DMS79 treated with DMSO at 0.1 percent for 48 hours (cell line): ENCODE data around the gene VSIG4.
"Not testable (repeated sequence)": the region's sequence is repeated elsewhere in the genome, so short reads cannot be mapped to it uniquely, and the experiment has no call there.

Experiments used
- DNase-seq: peaks from one replicate; lab custom pipeline; 2025; lab: John Stamatoyannopoulos, UW

Gene VSIG4

DNA sequence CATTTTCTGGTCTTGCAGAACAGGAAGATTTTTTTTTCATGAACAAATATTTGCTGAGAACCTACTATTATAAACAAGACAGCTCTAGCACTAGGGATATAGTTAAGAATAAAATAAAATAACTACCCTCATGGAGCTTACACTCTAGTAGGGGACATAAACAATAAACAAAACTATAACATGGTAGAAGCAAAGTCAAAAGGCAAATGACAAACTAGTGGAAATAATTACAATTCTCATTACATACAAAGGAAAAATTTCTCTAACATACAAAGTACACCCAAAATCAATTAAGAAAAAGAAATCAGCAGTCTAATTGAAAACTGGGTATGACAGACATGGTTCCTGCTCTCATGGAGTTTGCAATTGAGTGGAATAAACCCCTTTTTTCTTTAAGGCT is 32.0 kb downstream of the VSIG4 start:
- no peak for DNase-seq

DNA sequence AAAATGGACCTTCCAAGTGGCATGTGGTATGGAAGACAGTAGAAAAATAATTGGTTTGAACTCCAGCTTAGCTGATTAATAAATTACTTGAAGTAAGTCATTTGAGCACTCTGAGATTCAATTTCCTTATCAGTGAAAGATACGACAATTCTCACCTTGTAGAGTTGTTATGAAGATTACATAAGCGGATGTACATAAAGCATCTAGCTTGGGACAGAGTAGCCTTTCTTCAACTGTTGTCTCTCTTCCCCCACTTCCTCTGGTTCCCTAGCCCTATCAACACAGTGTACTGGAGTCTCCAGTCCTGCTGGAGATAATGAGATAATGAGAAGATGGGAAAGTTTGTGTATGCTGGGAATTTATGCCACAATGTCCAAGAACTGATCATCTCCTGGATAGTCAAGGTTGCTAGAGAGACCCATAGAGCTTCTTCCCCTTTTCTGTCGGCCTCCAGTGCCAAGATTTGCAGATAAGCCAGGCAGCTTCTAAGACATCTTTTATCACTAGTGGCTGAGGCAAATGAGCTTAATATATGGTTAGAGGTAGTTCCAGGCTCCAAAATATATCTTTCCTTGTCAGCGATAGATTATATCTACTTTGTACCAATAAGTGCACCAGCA is 33.9 kb downstream of the VSIG4 start:
- no peak for DNase-seq

DNA sequence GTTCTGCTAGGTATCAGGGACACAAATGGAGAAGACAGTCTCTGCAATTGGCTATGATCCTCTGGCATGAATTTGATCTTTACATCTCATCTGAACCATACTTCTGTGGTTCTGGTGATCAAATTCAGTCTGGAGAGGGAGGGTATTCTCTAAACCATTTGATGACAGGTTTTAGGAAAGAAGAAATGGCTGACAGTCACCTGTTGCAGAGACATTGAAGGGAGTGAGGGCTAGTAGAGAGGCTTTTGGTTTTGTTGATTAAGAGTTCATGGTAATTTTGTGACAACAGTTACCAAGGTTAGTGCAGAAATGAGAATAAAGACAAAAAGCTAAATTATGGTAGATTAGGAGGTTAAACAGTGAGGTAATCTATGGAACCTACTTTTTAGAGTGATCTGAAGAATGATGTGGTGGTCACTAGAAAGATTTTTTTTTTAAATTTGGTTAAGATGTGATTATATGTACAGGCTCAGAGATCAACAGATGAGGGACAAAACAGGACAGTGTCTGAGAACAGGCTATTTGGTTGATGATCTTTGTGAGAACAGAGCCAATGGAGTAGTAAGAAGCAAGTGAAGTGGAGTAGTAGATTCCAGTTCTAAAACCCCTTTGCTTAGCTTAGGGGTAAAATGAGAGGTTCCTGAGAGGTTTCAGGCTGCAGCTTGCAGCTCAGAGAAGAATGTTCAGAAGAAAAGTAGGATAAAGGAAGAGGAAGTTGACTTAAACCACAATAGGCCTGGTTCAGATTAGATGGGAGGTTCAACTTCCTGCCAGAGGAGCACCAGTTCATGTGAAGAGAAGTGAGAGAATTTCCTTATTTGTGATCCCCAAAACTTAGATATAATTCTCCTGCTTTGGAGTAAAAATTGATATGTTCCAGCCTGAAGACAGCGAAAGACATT is 34.7 kb downstream of the VSIG4 start:
- no peak for DNase-seq

DNA sequence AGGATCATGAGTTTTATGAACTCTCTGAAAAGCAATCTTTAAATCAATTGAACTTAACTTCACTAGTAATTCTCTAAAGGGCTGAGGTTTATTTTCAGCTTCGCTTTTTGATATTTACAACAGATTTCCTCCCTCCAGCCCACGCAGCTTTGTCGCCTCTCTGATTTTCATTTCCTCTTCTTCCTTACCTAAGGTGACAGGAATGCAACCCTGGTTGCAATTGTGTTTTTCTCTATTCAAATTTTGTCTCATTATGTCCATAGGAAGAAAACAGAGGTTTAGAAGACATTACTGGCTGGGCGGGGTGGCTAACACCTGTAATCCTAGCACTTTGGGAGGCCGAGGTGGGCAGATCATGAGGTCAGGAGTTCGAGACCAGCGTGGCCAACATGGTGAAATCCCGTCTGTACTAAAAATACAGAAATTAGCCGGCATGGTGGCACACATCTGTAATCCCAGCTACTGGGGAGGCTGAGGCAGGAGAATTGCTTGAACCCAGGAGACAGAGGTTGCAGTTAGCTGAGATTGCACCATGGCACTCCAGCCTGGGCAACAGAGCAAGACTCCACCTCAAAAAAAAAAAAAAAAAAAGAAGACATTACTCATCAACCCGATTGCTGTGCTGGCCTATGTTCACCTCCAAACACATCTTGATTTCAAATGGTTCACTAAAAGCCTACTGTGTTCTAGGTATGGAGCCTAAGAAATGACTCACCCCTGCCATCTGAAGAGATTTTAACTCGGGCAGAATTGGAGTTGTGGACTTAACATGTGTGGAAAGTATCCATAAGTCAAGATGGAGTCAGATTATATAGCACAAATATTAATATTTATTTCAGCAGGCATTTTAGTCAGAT is 36.8 kb downstream of the VSIG4 start:
- no peak for DNase-seq

DNA sequence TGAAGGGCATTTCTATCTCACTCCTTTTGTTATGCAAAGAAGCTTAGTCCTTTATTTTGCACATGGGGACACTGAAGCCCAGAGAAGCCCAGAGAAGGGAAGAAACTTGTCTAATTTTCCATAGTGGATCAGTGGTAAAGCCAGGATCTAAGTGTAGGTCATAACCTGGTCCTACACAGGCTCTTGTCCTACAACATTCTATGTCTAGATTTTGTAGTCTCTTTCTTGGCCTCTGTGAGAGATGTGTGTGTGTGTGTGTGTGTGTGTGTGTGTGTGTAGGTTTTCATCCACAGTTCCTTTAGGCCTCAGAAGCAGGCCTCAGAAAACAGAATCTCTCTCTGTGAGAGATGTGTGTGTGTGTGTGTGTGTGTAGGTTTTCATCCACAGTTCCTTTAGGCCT is 38.3 kb downstream of the VSIG4 start:
- no peak for DNase-seq

DNA sequence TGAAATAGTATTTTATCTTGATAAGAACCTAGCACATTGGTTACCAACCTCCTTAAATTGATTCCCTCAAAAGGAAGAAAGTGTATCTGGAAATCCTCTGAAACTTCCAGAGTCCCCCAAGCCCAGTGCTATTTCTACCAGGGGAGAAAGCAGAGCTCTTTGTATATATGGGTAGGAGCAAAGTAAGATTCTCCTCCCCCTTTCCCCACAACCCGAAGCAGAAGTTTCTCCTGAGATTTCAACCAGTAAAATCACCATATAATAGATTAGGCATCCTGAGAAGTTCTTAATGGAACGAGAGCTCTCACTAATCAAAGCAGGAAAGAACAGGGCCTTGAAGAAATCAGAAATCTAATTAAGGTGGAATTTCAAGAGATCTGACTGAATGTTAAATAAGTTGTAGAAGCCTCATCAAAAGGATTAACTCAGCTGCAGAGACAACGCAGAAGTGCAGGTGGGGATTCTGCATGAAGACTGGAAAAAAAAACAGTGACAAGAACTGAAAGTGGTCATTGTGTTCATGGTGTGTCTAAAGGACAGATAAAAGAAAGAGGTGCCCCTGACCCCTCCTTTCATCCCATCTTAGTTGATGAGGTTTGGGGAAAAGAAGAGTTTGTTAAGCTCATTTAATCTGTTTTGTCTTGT is 39.1 kb downstream of the VSIG4 start:
- DNase-seq = no peak

DNA sequence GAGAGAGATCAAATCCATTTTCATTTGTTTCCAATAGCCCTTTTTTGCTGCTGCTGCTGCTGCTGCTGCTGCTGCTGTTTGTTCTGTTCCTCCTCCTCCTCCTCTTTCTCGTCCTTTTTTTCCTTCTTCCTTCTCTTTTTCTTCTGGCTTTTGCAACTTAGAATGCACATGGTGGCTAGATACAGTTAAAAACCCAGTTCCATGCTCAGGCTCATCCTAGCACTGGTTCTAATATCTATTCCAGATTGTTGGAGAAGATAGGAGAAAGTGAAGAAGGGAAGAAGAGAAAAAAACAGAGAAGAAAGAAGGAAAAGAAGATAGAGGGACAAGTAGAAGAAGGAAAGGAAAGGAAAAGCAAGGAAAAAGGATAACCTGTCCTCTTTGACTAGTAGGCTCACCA is 39.7 kb downstream of the VSIG4 start:
- DNase-seq = no peak

DNA sequence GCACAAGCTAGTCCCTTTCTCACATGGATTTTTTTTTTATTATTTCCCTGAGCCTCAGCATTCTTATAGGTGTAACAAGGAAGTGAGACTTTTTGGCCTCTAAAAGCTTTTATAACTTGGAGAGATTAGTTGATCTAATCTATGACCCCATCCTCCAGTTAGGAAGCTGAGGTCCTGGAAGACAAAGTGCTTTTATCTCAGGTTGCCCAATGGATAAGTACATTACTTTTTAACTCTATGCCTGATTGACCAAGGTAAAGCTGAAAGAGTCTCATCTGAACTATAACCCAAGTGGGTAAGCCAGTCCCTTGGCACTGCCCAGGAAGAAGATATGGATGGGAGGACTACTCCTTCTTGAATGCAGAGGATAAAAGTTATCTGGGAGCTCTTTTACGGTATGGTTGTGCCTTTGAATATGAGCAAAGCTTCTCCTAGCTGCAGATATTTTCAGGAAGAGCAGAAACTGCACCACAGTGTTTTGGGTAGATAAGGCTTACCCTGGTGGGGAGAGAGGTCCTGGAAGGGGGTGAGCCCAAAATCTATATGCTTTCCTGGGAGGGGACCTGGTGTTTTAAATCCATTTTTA is 40.2 kb downstream of the VSIG4 start:
- no peak for DNase-seq

DNA sequence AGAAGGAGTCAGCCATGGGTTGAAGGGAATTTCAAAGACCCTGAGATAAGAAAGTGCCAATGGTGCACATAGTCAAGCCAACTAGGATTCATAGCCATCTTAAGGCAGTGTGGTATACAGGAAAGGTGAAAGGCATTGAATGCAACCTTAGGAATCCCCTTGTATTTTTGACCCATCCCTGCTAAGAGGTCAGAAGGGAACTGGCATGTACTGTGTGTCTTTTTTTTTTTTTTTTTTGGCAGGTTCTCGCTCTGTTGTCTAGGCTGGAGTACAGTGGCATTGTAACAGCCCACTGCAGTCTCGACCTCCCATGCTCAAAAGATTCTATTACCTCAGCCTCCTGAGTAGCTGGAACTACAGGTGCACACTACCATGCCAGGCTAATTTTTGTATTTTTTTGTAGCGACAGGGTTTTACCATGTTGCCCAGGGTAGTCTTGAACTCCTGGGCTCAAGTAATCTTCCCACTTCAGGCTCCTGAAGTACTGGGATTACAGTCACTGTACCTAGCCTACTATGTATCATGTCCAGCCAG is 40.8 kb downstream of the VSIG4 start:
- DNase-seq = no peak

DNA sequence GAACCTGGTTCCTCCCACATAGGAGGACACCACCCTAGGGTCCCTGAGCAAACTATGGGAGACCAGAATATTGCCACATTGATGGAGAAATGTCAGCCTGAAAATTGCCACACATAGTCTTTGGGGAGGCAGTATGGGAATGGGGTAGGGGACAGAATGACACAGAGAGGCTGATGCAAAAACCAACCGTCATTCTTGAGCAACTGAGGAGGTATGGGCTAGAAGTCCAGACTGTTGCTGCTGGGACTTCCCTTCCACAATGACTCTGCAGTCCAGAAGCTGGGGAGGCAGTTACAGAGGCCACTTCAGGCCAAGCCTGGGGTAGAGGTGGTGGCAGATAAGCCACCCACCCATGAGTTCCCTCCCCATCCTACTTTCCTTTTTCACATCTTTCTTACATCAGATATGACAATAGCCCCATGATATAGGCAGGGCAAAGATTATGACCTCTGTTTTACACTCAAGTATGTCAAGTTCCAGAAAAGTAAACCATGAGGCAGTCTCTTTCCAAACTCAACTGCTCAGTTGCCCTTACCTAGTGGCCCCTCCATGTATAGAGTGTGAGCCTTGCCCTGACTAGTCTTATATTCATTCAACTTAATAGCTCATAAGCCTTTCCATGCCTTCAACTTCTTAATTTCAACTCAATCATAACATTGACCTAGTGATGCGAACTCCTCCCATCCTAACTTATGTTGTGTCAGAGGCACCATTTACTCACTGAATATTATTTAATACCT is 41.7 kb downstream of the VSIG4 start:
- DNase-seq = no peak

DNA sequence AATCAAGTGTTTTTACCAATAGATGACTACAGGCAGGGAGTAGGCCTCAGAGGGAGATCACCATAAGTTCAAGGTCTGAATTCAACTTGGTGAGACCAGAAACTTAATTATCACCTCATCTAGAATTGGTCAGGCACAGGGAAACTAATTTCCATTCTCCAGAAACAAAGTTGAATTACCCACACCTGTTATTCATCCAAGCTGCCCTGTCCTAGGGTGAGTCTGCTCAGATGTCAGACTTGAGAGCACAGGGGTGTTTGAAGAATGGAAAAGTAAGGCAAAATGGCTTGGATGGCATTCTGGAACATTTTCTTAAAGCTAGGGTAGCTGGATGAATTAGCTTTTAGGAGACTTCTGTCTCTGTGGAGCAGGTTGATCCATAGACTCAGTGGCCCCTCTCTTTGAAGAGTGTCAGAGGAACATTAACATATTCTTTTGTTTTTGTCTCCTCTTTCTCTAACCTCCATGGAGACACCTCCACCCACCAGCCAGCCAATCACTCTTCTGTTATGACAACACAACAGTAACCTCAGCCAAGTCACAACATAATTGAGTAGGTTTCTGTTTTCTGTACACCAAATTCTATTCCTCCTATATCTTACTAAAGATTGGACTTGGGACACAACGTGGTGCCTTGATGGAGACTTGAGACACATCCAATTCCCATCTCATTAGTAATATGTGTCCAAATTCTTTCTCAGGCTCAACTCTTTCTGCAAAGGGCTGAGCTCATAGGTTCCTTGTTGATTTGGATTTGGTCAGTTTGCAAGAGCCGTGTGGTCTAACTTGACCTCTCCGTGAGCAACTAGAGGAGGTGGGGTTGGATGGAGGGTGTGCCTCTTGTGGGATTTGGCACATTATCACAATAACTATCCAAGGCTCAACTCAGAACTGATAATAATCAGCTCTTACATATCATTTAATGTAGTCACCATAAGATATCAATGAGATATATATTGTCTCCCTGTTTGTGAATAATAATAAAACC is 45.1 kb downstream of the VSIG4 start:
- no peak for DNase-seq

DNA sequence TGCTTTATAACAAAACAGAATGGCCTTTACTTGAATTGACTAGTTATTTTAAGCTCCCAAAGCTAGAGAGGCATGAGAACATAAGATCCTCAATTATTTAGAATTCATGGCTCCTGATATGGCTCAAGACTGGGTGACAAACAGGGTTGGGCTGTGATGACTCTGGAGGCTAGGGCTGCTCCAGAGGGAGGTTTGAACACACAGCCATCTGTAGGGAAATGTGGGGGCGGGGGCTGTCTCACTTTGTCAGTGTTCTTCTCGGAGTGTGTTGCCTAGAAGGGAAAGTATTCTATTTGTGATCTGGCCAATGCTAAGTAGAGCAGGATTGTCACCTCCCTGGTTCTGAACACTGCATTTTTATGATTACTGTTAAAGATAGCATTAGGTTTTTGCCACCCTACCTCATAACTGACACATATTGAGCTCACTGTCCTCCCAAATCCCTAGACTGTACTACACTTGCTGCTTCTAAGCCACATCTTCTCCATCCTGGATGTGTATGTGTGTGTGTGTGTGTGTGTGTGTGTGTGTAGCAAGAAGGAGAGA is 45.9 kb downstream of the VSIG4 start:
- no peak for DNase-seq

DNA sequence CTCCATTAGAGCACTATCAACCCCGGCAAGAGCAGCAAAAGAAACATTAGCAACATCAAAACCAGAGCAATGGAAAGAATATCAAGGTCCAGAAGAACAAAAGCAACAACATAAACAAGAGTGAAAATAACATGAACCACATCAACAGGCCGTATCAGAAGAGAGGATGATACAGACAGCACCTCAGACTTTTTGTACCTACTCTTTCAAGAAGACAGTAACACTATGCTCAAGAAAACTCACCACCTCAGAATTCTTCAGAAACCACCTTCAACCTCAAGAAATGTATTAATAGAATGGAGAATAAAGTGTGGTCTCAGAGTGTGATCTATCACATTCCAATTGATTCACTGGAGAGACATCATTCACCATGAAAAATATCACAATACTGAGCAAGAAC is 46.5 kb downstream of the VSIG4 start:
- DNase-seq = no peak

DNA sequence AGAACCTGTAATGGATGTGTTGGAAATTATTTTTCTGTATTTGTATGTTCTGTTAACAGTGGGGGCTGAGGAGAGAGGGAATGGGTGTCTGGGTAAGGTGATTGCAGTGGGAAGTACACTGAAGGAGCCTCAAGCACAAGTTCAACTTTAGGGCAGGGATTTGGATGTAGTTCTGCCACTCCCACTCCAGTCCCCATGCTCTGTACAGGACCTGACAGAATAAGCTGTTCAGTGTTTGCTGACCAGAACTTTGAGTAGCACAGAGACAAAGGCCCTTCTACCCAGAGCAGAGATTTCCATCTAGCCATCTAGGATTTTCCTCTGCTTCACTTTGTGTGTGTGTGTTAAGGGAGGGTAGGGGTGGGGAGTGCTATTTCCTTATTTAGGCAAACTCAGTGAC is 49.2 kb downstream of the VSIG4 start:
- no peak for DNase-seq

DNA sequence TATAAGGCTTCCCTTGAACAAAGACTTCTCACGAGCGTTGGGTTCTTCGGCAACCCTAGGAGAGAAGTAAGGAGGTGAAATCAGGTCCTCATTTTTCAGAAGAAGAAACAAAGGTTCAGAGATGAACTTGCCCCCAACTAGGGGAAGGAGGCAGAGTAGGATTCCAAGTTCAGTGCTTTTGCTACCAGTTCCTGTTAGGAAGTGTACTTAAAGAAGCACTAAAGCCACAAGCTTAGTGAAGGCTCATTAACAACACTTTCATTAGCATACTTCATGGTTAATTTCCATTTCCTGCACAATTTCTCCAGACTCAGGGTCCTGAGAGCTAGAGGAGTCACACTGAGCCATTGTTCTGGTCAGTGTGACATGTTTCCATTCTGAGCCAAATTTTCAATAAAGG is 52.1 kb downstream of the VSIG4 start:
- DNase-seq = no peak

DNA sequence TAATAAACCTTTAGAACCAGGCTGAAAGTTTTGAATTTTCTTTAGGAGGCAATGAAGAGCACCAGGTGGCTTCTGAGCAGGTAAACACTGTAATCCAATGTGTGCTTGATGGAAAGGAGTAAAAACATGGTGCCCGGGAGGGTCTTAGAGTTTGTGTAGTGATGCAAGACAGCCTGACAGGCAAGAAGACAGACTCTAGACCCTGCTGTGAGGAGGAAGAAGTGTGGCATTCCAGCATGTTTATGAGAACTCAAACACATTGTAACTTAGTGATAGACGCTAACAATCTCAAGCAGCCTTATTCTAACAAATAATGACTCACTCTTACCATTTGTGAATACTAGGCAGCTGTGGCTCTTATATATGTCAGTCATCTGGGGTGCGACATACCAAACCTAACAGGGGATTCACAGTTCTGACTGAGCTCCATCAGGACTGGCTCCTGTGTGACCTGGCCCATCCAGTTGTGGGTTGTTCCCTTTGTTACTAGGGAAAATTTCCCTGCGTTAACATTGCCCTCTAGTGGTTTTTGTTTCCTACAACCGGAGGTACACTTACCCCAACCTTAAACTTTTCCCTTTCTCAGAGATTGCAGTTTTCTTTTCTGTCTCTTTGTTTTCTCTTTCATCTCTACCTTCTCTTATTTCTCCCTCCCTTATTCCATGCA is 53.8 kb downstream of the VSIG4 start:
- DNase-seq = no peak

DNA sequence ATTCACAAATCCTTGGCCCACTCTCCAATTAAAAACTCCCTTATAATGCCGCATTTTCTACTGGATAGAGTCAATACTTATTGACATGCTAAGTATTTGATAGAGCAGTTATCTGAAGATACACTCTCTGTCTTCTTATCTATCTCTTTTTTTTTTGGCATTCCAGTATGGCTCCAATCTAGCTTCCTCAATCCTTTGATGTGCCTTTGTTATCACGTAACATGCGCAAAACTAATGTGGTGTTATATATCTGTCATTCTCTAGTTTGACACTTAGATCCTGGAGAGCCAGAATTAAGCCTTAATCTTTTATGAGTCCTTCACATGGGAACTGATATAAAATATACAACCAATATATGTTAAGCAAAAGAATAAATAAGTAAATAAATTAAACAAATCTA is 54.7 kb downstream of the VSIG4 start:
- no peak for DNase-seq

DNA sequence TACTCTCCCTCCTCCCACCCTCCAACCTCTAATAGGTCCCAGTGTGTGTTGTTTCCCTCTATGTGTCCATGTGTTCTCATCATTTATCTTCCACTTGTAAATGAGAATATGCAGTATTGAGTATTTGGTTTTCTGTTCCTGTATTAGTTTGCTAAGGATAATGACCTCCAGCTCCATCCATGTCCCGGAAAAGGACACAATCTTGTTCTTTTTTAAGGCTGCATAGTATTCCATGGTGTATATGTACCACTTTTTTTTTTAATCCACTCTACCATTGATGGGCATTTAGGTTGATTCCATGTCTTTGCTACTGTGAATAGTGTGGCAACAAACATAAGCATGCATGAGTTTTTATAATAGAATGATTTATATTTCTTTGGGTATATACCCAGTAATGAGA is 62.7 kb downstream of the VSIG4 start:
- not testable (repeated sequence) for DNase-seq

DNA sequence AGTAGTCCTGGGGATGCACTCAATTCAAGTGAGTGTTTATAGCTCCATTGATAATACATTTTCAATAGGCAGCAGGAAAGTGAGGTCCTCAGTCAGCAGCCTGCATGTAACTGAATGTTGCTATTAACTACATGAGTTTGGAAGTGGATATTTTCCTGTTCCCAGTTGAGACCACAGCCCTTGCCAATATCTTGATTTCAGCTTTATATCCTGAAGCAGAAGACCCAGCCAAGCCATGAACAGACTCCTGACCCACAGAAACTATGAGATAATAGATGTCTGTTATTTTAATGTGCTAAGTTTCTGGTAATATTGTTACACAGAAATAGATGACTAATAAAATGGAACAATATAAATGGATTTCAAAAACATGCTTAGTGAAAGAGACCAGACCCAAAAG is 63.7 kb downstream of the VSIG4 start:
- no peak for DNase-seq
